IMR-90 (cell line): ENCODE data around the gene AUTS2. TPM values are rescaled to one million over a fixed set of nuclear protein-coding genes. Genes with fewer than 3 reads are reported as not detected.

ENCODE experiments used
- ATAC-seq: fragments of 200-7000 bp; cut with Tn5 transposase; 2 replicates; pipeline ENCODE4 v1.9.1; 2020; ENCODE audit warnings: low read depth, mild to moderate bottlenecking, moderate library complexity
- BruUV-seq: library from RNA; stranded (reverse); fragments of 400-500 nt; replicated peaks from 2 replicates; lab custom pipeline; 2021; lab: Mats Ljungman, UMichigan
- CTCF ChIA-PET: fragments of 300-600 bp; formaldehyde crosslinking; extraction: SDS; loops from one replicate; lab custom pipeline; 2021; ENCODE audit warnings: antibody characterized with exemption; lab: Yijun Ruan, JAX
- POLR2A ChIA-PET: fragments of 300-600 bp; sonication (Branson Sonifier 250); formaldehyde crosslinking; loops from one replicate; lab custom pipeline; 2022; ENCODE audit warnings: antibody characterized with exemption; ENCODE audit not compliant: unreplicated experiment; lab: Charles Lee
- DNase-seq: peaks from one replicate; pipeline ENCODE4 v3.0.0; 2013
- H2AFZ ChIP-seq: replicated peaks from 2 replicates; pipeline ENCODE3; 2013; ENCODE audit warnings: low read length, mild to moderate bottlenecking; ENCODE audit not compliant: poor library complexity
- H2AK5ac ChIP-seq: 2 replicates; pipeline ENCODE4 v1.6.1; 2013; ENCODE audit warnings: low read depth, low read length, inconsistent platforms
- H2AK9ac ChIP-seq: replicated peaks from 2 replicates; pipeline ENCODE3; 2013; ENCODE audit warnings: mild to moderate bottlenecking, low read depth, low read length, moderate library complexity; ENCODE audit not compliant: poor library complexity
- H2BK120ac ChIP-seq: 2 replicates; pipeline ENCODE4 v1.6.1; 2013; ENCODE audit warnings: low read depth, low read length, inconsistent platforms
- H2BK15ac ChIP-seq: 3 replicates; pipeline ENCODE4 v1.6.1; 2013; ENCODE audit warnings: low read depth, low read length, inconsistent platforms
- H2BK20ac ChIP-seq: 2 replicates; pipeline ENCODE4 v1.6.1; 2013; ENCODE audit warnings: low read depth, mild to moderate bottlenecking, inconsistent platforms, low read length, moderate library complexity
- H2BK5ac ChIP-seq: 2 replicates; pipeline ENCODE4 v1.6.1; 2013; ENCODE audit warnings: mild to moderate bottlenecking, low read depth, low read length, inconsistent platforms; ENCODE audit not compliant: poor library complexity, severe bottlenecking
- H3K14ac ChIP-seq: replicated peaks from 2 replicates; pipeline ENCODE4 v1.6.1; 2013; ENCODE audit warnings: low read depth, low read length, inconsistent platforms
- H3K18ac ChIP-seq: 2 replicates; pipeline ENCODE4 v1.6.1; 2013; ENCODE audit warnings: low read depth, low read length, control low read depth
- H3K23ac ChIP-seq: 2 replicates; pipeline ENCODE4 v1.6.1; 2013; ENCODE audit warnings: low read depth, low read length, inconsistent platforms
- H3K27ac ChIP-seq: 2 replicates; pipeline ENCODE4 v1.5.1; 2013; ENCODE audit warnings: mild to moderate bottlenecking, control low read depth, low read length; ENCODE audit not compliant: insufficient read depth
- H3K27me3 ChIP-seq: 2 replicates; pipeline ENCODE4 v1.6.1; 2013; ENCODE audit warnings: low read length; ENCODE audit not compliant: control insufficient read depth, insufficient read depth
- H3K36me3 ChIP-seq: 2 replicates; pipeline ENCODE4 v1.6.1; 2013; ENCODE audit warnings: low read length, mixed read lengths; ENCODE audit not compliant: control insufficient read depth, insufficient read depth
- H3K4ac ChIP-seq: 2 replicates; pipeline ENCODE4 v1.6.1; 2013; ENCODE audit warnings: low read depth, low read length, inconsistent platforms
- H3K4me1 ChIP-seq: 2 replicates; pipeline ENCODE4 v1.6.1; 2013; ENCODE audit warnings: low read length, mixed read lengths; ENCODE audit not compliant: control insufficient read depth, insufficient read depth
- H3K4me2 ChIP-seq: 2 replicates; pipeline ENCODE4 v1.6.1; 2013; ENCODE audit warnings: low read depth, mild to moderate bottlenecking, control low read depth, low read length, moderate library complexity
- H3K4me3 ChIP-seq: 2 replicates; pipeline ENCODE4 v1.5.1; 2013; ENCODE audit warnings: low read depth, mild to moderate bottlenecking, control low read depth, low read length, moderate library complexity; ENCODE audit not compliant: insufficient read depth
- H3K56ac ChIP-seq: 2 replicates; pipeline ENCODE4 v1.6.1; 2013; ENCODE audit warnings: low read length, inconsistent platforms; ENCODE audit not compliant: insufficient read depth; ENCODE audit errors: extremely low read depth
- H3K79me1 ChIP-seq, 2 experiments: 2 replicates each; pipeline ENCODE4 v1.6.1; 2013; ENCODE audit warnings: low read length in 2 of 2, inconsistent platforms in 1 of 2, low read depth in 1 of 2
- H3K9ac ChIP-seq: 2 replicates; pipeline ENCODE4 v1.6.1; 2013; ENCODE audit warnings: low read depth, low read length, control low read depth
- H3K9me1 ChIP-seq: 2 replicates; pipeline ENCODE4 v1.6.1; 2013; ENCODE audit warnings: low read length, inconsistent platforms; ENCODE audit not compliant: insufficient read depth
- H3K9me3 ChIP-seq: 2 replicates; pipeline ENCODE4 v1.6.1; 2013; ENCODE audit warnings: low read length; ENCODE audit not compliant: control insufficient read depth, insufficient read depth
- H4K20me1 ChIP-seq: 2 replicates; pipeline ENCODE4 v1.6.1; 2013; ENCODE audit warnings: low read length, inconsistent platforms; ENCODE audit not compliant: insufficient read depth
- H4K5ac ChIP-seq: 2 replicates; pipeline ENCODE4 v1.6.1; 2013; ENCODE audit warnings: mild to moderate bottlenecking, low read depth, low read length, control low read depth
- H4K8ac ChIP-seq, 2 experiments: 2 replicates each; pipeline ENCODE4 v1.6.1; 2013; ENCODE audit warnings: low read depth in 2 of 2, low read length in 2 of 2, control low read depth in 1 of 2, inconsistent platforms in 1 of 2
- H4K91ac ChIP-seq: 2 replicates; pipeline ENCODE4 v1.6.1; 2013; ENCODE audit warnings: low read depth, low read length, inconsistent platforms; ENCODE audit not compliant: insufficient read depth
- BHLHE40 ChIP-seq: fragments of 150-350 bp; IDR thresholded peaks from 2 replicates; pipeline ENCODE4 v1.6.1; 2016; ENCODE audit warnings: mild to moderate bottlenecking, low read depth, low read length
- CEBPB ChIP-seq: IDR thresholded peaks from 2 replicates; pipeline ENCODE4 v1.6.1; 2012; ENCODE audit warnings: low read depth, low read length, improper control_type of control experiment
- CHD1 ChIP-seq: IDR thresholded peaks from 2 replicates; pipeline ENCODE4 v1.6.1; 2012; ENCODE audit warnings: low read depth, low read length, improper control_type of control experiment
- FOS ChIP-seq: fragments of 150-350 bp; IDR thresholded peaks from 2 replicates; pipeline ENCODE4 v1.6.1; 2016; ENCODE audit warnings: low read depth, low read length
- MAFK ChIP-seq: IDR thresholded peaks from 2 replicates; pipeline ENCODE4 v1.6.1; 2012; ENCODE audit warnings: low read depth, low read length, improper control_type of control experiment
- MAZ ChIP-seq: IDR thresholded peaks from 2 replicates; pipeline ENCODE4 v1.6.1; 2012; ENCODE audit warnings: low read depth, mild to moderate bottlenecking, low read length, improper control_type of control experiment, moderate library complexity, borderline replicate concordance
- MXI1 ChIP-seq: IDR thresholded peaks from 2 replicates; pipeline ENCODE4 v1.6.1; 2012; ENCODE audit warnings: low read depth, mild to moderate bottlenecking, low read length, moderate library complexity, borderline replicate concordance
- NFE2L2 ChIP-seq: fragments of 150-350 bp; IDR thresholded peaks from 2 replicates; pipeline ENCODE4 v1.6.1; 2016; ENCODE audit warnings: low read depth, mild to moderate bottlenecking, low read length
- POLR2A ChIP-seq: IDR thresholded peaks from 2 replicates; pipeline ENCODE4 v1.6.1; 2012; ENCODE audit warnings: mild to moderate bottlenecking, low read depth, low read length
- RAD21 ChIP-seq: IDR thresholded peaks from 2 replicates; pipeline ENCODE4 v1.6.1; 2012; ENCODE audit warnings: low read length, improper control_type of control experiment
- RCOR1 ChIP-seq: IDR thresholded peaks from 2 replicates; pipeline ENCODE4 v1.6.1; 2012; ENCODE audit warnings: mild to moderate bottlenecking, low read length, improper control_type of control experiment; ENCODE audit not compliant: insufficient replicate concordance
- RFX5 ChIP-seq: IDR thresholded peaks from 2 replicates; pipeline ENCODE4 v1.8.0; 2012; ENCODE audit warnings: low read depth, mild to moderate bottlenecking, low read length, moderate library complexity
- SMC3 ChIP-seq: fragments of 150-350 bp; IDR thresholded peaks from 2 replicates; pipeline ENCODE4 v1.6.1; 2016; ENCODE audit warnings: low read depth, mild to moderate bottlenecking, antibody characterized with exemption, low read length, moderate library complexity
- WGBS, 2 experiments: methylation state at CpG; one replicate each; pipeline versions ENCODE4 v1.1.5 to v1.1.7; 2013; ENCODE audit warnings: missing lambda C conversion rate in 2 of 2; ENCODE audit not compliant: insufficient read length in 1 of 2; ENCODE audit errors: extremely low coverage in 2 of 2; 5-methylcytosine and 5-hydroxymethylcytosine counted together
- dilution Hi-C: fragments of 300-500 bp; cut with HindIII; formaldehyde crosslinking; loops from one replicate; pipeline ENCODE4 v1.14.3; 2018; ENCODE audit warnings: low sequenced_read_pairs; ENCODE audit not compliant: unreplicated experiment
- in situ Hi-C: fragments of 300-500 bp; cut with MboI; formaldehyde crosslinking; loops from 3 replicates; pipeline ENCODE4 v1.14.3; 2019; ENCODE audit warnings: low sequenced_read_pairs, inconsistent platforms, mixed read lengths
- intact Hi-C: fragments of 100-400 bp; cut with micrococcal nuclease; formaldehyde crosslinking; loops from 2 replicates; pipeline ENCODE4 v1.10.0; 2022
- polyA plus RNA-seq, 3 experiments: library from polyadenylated mRNA; depleted of rRNA; stranded (reverse); fragments of >200 nt; gene quantifications; 2 replicates each; pipeline ENCODE4 v1.2.3, GENCODE V29; 2012; ENCODE audit warnings: low replicate concordance in 1 of 3
- total RNA-seq: library from RNA; depleted of rRNA; stranded (reverse); fragments of >200 nt; gene quantifications from 2 replicates; pipeline ENCODE4 v1.2.3, GENCODE V29; 2012
- TF ChIP-seq, protein P1 (sequence below): conservative IDR thresholded peaks from 2 replicates; pipeline ENCODE4 v1.5.1; 2012; ENCODE audit warnings: mild to moderate bottlenecking, low read depth, low read length, improper control_type of control experiment
- TF ChIP-seq, protein P2 (sequence below): fragments of 150-350 bp; IDR thresholded peaks from 2 replicates; pipeline ENCODE4 v1.6.1; 2017; ENCODE audit warnings: mild to moderate bottlenecking, antibody characterized with exemption, low read length, low read depth
- TF ChIP-seq, protein P3 (sequence below): fragments of 150-350 bp; IDR thresholded peaks from 2 replicates; pipeline ENCODE4 v1.6.1; 2016; ENCODE audit warnings: low read depth, mild to moderate bottlenecking, low read length, moderate library complexity, borderline replicate concordance

AUTS2 gene
- total and polyA plus RNA-seq, 2 of the 4 experiments (the other 2 are of a cell fraction), result 0.90 to 3.0 TPM

DNA sequence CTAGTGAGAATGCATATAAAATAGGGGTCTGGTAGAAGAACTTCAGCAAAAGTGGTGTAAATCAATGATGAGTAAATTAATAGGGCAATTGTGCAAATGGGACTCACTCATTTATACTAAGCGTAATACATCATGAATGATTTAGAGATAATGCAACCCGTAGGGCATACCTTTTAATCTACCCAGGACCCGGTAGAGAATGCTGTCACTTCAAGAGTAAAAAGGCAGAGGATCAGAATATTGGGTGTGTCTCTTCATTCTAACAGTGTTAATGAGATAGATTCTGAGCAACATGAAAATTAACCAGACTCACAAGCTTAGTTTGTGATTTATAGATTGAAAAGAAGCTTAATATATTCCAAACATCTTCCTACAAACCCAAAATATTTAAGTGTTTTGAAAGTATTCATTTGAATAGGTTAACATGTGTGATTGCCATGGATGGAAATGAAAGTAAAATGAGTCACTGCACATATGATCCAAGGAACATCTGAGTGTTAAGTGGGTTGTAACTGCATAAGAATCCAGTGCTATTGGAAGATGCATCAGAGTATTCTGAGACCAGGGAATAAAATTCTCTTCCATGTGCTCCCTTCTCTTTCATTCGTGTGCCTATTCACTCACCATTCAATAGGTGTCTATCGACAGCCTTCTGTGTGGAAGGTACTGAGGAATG, 690.6 kb downstream of the AUTS2 start:
- Histone ChIP-seq H2BK120ac (no peak overlapping the region), H3K27me3 (no peaks in the 10 kb centered on the region), H2AFZ (no peak overlapping the region), H2AK9ac (no peak overlapping the region), H3K4me3 (no peak overlapping the region), H4K20me1 (no peaks in the 10 kb centered on the region), H3K4ac (no peak overlapping the region), H2BK5ac (no peak overlapping the region), H3K56ac (no peak overlapping the region), H3K9me3 (no peaks in the 10 kb centered on the region), H2BK15ac (no peak overlapping the region), H3K14ac (no peak overlapping the region), H2AK5ac (no peak overlapping the region), H3K27ac (no peak overlapping the region), H3K36me3 (no peaks in the 10 kb centered on the region), H3K9me1 (no peaks in the 10 kb centered on the region), H4K91ac (no peak overlapping the region), H3K4me1 (no peaks in the 10 kb centered on the region), H2BK20ac (no peak overlapping the region), H4K8ac (no peak overlapping the region), H3K79me1 (no peaks in the 10 kb centered on the region), H3K9ac (no peak overlapping the region), H4K5ac (no peak overlapping the region), H3K23ac (no peak overlapping the region), H3K4me2 (no peak overlapping the region), H3K18ac (no peak overlapping the region)
- DNase-seq (no peak), ATAC-seq (no peak)
- TF ChIP-seq BHLHE40 (no peak), MAZ (no peak), CEBPB (no peak), SMC3 (no peak), MAFK (no peak), FOS (no peak), MXI1 (no peak), RFX5 (no peak), POLR2A (no peak), CHD1 (no peak), RAD21 (no peak), RCOR1 (no peak), NFE2L2 (no peak)
- TF ChIP-seq, protein P1, sequence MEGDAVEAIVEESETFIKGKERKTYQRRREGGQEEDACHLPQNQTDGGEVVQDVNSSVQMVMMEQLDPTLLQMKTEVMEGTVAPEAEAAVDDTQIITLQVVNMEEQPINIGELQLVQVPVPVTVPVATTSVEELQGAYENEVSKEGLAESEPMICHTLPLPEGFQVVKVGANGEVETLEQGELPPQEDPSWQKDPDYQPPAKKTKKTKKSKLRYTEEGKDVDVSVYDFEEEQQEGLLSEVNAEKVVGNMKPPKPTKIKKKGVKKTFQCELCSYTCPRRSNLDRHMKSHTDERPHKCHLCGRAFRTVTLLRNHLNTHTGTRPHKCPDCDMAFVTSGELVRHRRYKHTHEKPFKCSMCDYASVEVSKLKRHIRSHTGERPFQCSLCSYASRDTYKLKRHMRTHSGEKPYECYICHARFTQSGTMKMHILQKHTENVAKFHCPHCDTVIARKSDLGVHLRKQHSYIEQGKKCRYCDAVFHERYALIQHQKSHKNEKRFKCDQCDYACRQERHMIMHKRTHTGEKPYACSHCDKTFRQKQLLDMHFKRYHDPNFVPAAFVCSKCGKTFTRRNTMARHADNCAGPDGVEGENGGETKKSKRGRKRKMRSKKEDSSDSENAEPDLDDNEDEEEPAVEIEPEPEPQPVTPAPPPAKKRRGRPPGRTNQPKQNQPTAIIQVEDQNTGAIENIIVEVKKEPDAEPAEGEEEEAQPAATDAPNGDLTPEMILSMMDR, result no peak
- TF ChIP-seq, protein P2, sequence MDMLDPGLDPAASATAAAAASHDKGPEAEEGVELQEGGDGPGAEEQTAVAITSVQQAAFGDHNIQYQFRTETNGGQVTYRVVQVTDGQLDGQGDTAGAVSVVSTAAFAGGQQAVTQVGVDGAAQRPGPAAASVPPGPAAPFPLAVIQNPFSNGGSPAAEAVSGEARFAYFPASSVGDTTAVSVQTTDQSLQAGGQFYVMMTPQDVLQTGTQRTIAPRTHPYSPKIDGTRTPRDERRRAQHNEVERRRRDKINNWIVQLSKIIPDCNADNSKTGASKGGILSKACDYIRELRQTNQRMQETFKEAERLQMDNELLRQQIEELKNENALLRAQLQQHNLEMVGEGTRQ, result no peak
- TF ChIP-seq, protein P3, sequence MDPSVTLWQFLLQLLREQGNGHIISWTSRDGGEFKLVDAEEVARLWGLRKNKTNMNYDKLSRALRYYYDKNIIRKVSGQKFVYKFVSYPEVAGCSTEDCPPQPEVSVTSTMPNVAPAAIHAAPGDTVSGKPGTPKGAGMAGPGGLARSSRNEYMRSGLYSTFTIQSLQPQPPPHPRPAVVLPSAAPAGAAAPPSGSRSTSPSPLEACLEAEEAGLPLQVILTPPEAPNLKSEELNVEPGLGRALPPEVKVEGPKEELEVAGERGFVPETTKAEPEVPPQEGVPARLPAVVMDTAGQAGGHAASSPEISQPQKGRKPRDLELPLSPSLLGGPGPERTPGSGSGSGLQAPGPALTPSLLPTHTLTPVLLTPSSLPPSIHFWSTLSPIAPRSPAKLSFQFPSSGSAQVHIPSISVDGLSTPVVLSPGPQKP, result no peak
- intact Hi-C loops (no loop called here), in situ Hi-C loops (no loop called here), dilution Hi-C loops (no loop called here)
- no TSS peak for BruUV-seq
- ChIA-PET CTCF (no interaction called here), POLR2A (no interaction called here)
- no CpG with 5 or more reads among the region's 5 CpGs for WGBS, 2 experiments
